ENCODE results near the gene CLEC9A. TPM values are rescaled to one million over a fixed set of nuclear protein-coding genes. Genes with fewer than 3 reads are reported as not detected.

Gene CLEC9A
- total and polyA plus RNA-seq, 2 donors (not counting 1 experiment from before 2014, with no cell fraction given), result not detected

DNA sequence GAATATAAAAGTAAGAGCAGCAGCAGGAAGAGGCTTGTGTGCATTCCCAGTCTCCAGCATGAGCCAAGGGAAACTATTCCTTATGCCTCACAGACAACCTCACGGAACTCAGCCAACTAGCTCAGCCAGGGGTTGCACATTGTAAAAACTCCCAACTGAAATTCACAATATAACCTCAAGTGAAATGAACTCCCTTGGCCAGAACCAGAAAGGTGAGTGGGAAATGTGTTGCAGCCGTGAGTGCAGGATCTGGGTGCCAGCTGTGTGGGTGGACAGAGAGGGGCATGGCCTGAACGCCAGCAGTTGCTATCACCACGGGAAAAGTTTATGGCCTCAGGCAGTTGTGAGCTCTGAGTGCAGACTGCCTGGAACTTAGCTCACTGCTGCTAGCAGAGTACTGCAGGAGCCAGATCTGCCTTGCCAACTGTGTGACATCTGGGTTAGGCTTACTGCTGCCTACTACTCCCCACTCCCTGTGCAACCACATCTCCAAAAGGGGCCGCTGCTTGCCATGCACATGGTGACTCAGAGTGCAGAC lies 70.6 kb downstream of the CLEC9A start:
- DNase-seq (no peak), ATAC-seq (ENCODE audit: low read depth) (no peak)
- H3K36me3 ChIP-seq (replicated peaks in 1 of 2; ENCODE audit: control extremely low read depth in 1 of 2, control insufficient read depth in 1 of 2, extremely low read depth in 1 of 2, insufficient read depth in 2 of 2, low read length in 1 of 2), result no peaks in the 10 kb centered on the region
- POLR2A ChIA-PET, result no interaction called here
- no peaks in the 10 kb centered on the region for H4K20me1 ChIP-seq (ENCODE audit: control insufficient read depth, insufficient read depth, low read length, poor library complexity, severe bottlenecking)
- no peak overlapping the region for H3K9ac ChIP-seq (ENCODE audit: low read length)
- 91% methylated on average over 5 of the region's 5 CpGs for WGBS (ENCODE audit: insufficient coverage)
- no peaks in the 10 kb centered on the region for H3K79me2 ChIP-seq (ENCODE audit: control insufficient read depth, insufficient read depth, low read length)
- no peaks in the 10 kb centered on the region for H3K4me1 Mint-ChIP-seq
- no peak overlapping the region for H3K4me2 ChIP-seq (replicated peaks; ENCODE audit: low read depth, low read length, poor library complexity, severe bottlenecking)
- peaks cover 49% of the 10 kb centered on the region for H3K27me3 Mint-ChIP-seq
- H3K27ac ChIP-seq (ENCODE audit: low read length in 2 of 2), result no peak overlapping the region
- H3K4me1 ChIP-seq (ENCODE audit: control insufficient read depth in 2 of 2, insufficient read depth in 2 of 2, low read length in 2 of 2), result no peaks in the 10 kb centered on the region
- no peak overlapping the region for H3K4me3 Mint-ChIP-seq
- H3K27me3 ChIP-seq (replicated peaks in 1 of 4; ENCODE audit: control extremely low read depth in 1 of 4, control insufficient read depth in 3 of 4, insufficient read depth in 4 of 4, low read length in 3 of 4), result peaks cover 0 to 15% (median 0%) of the 10 kb centered on the region in 4 experiments
- no peak overlapping the region for H3K4me3 ChIP-seq (ENCODE audit: control extremely low read depth in 1 of 5, extremely low read depth in 1 of 5, insufficient read depth in 1 of 5, low read depth in 2 of 5, low read length in 4 of 5)
- CTCF ChIA-PET, result no interaction called here
- TF ChIP-seq CTCF (IDR thresholded peaks at IDR 0.05), result no peak
- TF ChIP-seq EZH2 (IDR thresholded peaks at IDR 0.05; ENCODE audit: borderline replicate concordance, insufficient read depth, low read depth, low read length, poor library complexity, severe bottlenecking), result no peak
- no peak overlapping the region for H2AFZ ChIP-seq (ENCODE audit: insufficient read depth, low read depth, low read length, poor library complexity, severe bottlenecking)
- H3K27ac Mint-ChIP-seq, result no peak overlapping the region
- intact Hi-C loops (cut with micrococcal nuclease), result no loop called here
- no peaks in the 10 kb centered on the region for H3K9me3 ChIP-seq (ENCODE audit: control extremely low read depth in 1 of 3, control insufficient read depth in 2 of 3, insufficient read depth in 1 of 3, low read length in 2 of 3)
- no peaks in the 10 kb centered on the region for H3K9me3 Mint-ChIP-seq (ENCODE audit: insufficient read depth)

DNA sequence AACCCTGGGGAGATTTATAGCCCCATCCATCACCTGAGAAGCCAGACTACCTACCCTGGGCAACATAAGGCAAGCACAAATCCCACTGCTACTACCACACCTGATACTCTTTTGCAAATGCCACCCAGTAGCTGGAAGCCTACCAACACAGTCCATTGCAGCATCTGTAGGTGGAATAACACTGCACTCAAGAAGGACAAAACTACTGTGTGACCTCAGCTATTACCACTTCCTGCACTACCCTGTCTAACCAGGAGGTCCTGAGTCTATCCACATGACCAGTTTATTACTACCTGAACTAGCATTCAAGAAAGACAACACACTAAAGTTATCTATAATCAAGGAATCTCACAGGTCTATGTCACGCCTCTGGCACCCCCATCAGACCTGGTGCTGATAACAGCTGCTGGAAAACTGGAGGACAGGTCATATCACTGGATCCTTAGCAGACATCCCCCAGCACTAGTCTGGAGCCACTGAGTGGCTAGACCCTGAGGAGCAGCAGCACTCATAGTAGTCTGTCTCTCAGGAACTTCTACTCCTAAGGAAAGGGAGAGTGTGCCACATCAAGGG lies 71.3 kb downstream of the CLEC9A start:
- Mint-ChIP-seq H3K27me3 (peaks cover 50% of the 10 kb centered on the region), H3K27ac (no peak overlapping the region), H3K9me3 (ENCODE audit: insufficient read depth) (no peaks in the 10 kb centered on the region), H3K4me1 (no peaks in the 10 kb centered on the region), H3K4me3 (no peak overlapping the region)
- no peak overlapping the region for H3K4me2 ChIP-seq (replicated peaks; ENCODE audit: low read depth, low read length, poor library complexity, severe bottlenecking)
- peaks cover 0 to 10% (median 0%) of the 10 kb centered on the region in 4 experiments for H3K27me3 ChIP-seq (replicated peaks in 1 of 4; ENCODE audit: control extremely low read depth in 1 of 4, control insufficient read depth in 3 of 4, insufficient read depth in 4 of 4, low read length in 3 of 4)
- no peaks in the 10 kb centered on the region for H3K36me3 ChIP-seq (replicated peaks in 1 of 2; ENCODE audit: control extremely low read depth in 1 of 2, control insufficient read depth in 1 of 2, extremely low read depth in 1 of 2, insufficient read depth in 2 of 2, low read length in 1 of 2)
- DNase-seq, result no peak
- H3K9ac ChIP-seq (ENCODE audit: low read length), result no peak overlapping the region
- H3K4me1 ChIP-seq (ENCODE audit: control insufficient read depth in 2 of 2, insufficient read depth in 2 of 2, low read length in 2 of 2), result no peaks in the 10 kb centered on the region
- ChIA-PET POLR2A (no interaction called here), CTCF (no interaction called here)
- no peaks in the 10 kb centered on the region for H3K79me2 ChIP-seq (ENCODE audit: control insufficient read depth, insufficient read depth, low read length)
- H3K9me3 ChIP-seq (ENCODE audit: control extremely low read depth in 1 of 3, control insufficient read depth in 2 of 3, insufficient read depth in 1 of 3, low read length in 2 of 3), result no peaks in the 10 kb centered on the region
- no peak overlapping the region for H3K27ac ChIP-seq (ENCODE audit: low read length in 2 of 2)
- TF ChIP-seq CTCF (IDR thresholded peaks at IDR 0.05), result no peak
- TF ChIP-seq EZH2 (IDR thresholded peaks at IDR 0.05; ENCODE audit: borderline replicate concordance, insufficient read depth, low read depth, low read length, poor library complexity, severe bottlenecking), result no peak
- intact Hi-C loops (cut with micrococcal nuclease), result no loop called here
- no peak for ATAC-seq (ENCODE audit: low read depth)
- no peak overlapping the region for H2AFZ ChIP-seq (ENCODE audit: insufficient read depth, low read depth, low read length, poor library complexity, severe bottlenecking)
- 67% methylated on average over 1 of the region's 1 CpG for WGBS (ENCODE audit: insufficient coverage)
- no peak overlapping the region for H3K4me3 ChIP-seq (ENCODE audit: control extremely low read depth in 1 of 5, extremely low read depth in 1 of 5, insufficient read depth in 1 of 5, low read depth in 2 of 5, low read length in 4 of 5)
- no peaks in the 10 kb centered on the region for H4K20me1 ChIP-seq (ENCODE audit: control insufficient read depth, insufficient read depth, low read length, poor library complexity, severe bottlenecking)

Data from B cell (primary cell).